ENCODE measurements around the gene ZMYM4. TPM values are rescaled to one million over a fixed set of nuclear protein-coding genes. Genes with fewer than 3 reads are reported as not detected.
A peak's percentile ranks its signal among the peaks of the same experiment; 100 is the strongest.
"Not testable (repeated sequence)": the region's sequence is repeated elsewhere in the genome, so short reads cannot be mapped to it uniquely, and the experiment has no call there.

The ZMYM4 gene
- polyA plus RNA-seq (ENCODE audit: insufficient read length in 4 of 4), result 10 to 100 TPM; 65.0 to 76.1 (median 72.2) TPM

GRCh38 chr1:35268282-35269200, at the start of gene ZMYM4:
Gene ZMYM4 (plus strand): TSS chr1:35268709. CDS start chr1:35269047, 338 bp downstream.
- peak; percentile 80 to 93 (median 86) for DNase-seq (ENCODE audit: low read depth in 4 of 4, low spot score in 2 of 4)

DNA sequence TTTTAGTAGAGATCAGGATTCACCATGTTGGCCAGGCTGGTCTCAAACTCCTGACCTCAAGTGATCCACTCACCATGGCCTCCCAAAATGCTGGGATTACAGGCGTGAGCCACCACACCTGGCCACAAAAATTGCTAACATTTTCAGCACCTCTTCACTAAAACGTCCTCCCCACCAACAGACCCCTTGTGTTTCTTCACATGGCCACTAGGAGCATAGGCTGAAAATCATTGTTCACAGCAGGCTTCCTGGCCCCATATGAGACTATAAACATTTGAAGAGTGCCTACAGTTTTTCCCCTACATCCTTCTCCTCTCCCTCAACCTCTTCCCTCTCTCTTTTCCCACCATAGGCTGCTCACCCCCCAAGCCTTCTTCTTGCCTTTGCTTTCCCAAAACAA, 47.5 kb upstream of the ZMYM4 start:
- DNase-seq (ENCODE audit: low read depth in 4 of 4, low spot score in 2 of 4), result no peak

DNA sequence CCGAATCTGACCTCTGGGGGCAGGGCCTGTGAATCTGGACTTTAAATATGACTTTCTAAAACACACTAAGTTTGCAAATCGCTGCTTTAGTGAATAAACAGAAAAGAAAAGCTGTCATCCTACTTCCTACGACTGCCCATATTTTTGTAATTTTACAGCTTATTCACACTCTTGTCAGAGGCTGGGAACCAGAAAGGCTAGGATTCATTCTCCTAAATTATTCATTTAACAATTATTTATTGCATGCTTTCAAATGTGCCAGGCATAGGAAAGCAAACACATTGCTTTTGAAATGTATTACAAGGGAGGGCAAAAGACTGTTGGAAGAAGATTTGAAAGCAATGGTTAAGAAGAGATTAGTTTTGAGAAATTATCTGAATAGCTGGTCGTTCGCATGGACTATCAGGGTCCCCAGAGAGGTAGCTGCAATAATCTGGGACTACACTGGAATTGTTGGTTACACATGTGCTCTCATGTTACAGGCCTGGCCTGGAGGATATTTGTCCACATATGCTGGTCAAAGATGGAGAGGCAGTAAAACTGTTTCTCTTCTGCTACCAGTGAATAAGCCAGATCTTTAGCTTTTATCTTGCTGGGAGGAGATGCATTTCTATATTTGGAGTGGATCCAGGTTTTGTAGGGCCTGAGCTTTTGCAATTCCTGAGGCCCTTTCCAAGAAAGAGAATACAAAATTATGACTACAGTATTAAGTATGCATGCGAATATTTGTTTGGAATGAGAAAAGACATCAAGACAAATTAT, 46.0 kb upstream of the ZMYM4 start:
- DNase-seq (ENCODE audit: low read depth in 4 of 4, low spot score in 2 of 4), result no peak

- DNase-seq (ENCODE audit: low read depth in 4 of 4, low spot score in 2 of 4), result no peak
Observed at GRCh38 chr1:35223084-35223630, 45.4 kb upstream of the ZMYM4 start.

DNA sequence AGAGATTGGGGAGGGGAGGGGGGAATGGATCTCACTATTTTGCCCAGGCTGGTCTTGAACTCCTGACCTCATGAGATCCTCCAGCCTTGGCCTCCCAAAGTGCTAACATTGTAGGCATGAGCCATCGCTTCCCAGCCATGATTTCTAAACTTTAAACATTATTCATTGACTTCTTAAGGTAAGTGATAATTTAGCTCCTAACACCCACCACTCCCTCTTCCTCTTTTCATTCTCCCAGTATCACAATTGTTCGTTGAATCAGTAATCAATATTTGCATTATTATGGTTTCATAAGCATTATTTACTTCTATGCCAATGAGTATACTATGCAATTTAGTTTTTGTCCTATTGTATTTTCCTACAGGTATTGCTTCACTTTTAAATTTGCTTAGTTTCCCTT, 42.0 kb upstream of the ZMYM4 start:
- no peak for DNase-seq (ENCODE audit: low read depth in 4 of 4, low spot score in 2 of 4)

GRCh38 chr1:35229587-35230360, 38.7 kb upstream of the ZMYM4 start:
- no peak for DNase-seq (ENCODE audit: low read depth in 4 of 4, low spot score in 2 of 4)

DNA sequence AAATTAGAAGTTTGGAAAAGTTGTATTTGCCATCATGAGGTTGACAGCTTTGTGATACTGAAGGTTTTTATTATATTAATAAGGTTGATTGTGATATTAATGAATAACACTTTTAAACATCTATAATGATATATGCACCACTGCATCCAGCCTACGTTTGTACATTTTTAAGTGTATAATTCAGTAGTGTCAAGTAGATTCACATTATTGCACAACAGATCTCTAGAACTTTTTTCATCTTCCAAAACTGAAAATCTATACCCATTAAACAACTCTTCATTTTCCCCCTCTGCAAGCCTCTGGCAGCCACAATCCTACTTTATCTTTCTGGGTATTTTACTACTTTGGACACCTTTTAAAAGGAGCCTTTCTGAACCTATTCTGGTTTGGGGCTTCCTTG, 37.2 kb upstream of the ZMYM4 start:
- DNase-seq (ENCODE audit: low read depth in 4 of 4, low spot score in 2 of 4), result no peak

- DNase-seq (ENCODE audit: low read depth in 4 of 4, low spot score in 2 of 4), result not testable (repeated sequence)
Observed at GRCh38 chr1:35236772-35237171, 31.7 kb upstream of the ZMYM4 start.

- DNase-seq (ENCODE audit: low read depth in 4 of 4, low spot score in 2 of 4), result no peak
Observed at GRCh38 chr1:35243691-35244090, 24.8 kb upstream of the ZMYM4 start.

DNA sequence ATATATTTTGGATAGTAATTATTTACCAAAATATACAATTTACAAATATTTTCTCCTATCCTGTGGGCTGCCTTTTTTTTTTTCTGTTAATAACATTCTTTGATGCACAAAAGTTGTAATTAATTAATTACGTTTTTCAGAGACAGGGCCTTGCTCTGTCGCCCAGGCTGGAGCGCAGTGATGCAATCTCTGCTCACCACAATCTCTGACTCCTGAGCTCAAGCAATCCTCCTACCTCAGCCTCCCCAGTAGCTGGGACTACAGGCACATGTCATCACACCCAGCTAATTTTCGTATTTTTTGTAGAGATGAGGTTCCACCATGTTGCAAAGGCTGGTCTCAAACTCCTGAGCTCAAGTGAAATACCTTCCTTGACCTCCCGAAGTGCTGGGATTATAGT, 21.3 kb upstream of the ZMYM4 start:
- no peak for DNase-seq (ENCODE audit: low read depth in 4 of 4, low spot score in 2 of 4)

DNA sequence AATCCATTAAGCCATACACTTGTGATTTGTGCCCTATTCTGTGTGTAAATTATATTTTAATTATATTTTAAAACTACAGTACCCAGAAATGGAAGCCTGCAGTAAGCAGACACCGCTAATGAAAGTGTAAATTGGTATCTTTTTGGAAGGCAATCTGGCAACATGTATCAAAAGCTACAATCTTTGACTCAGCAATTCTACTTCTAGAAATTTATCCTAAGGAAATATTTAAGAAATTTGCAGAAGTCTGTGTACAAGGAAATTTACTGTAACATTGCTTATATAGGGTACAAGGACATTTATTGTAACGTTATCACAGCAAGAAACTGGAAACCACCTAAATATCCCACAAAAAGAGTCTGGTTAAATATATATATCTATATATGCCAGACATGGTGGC, 14.6 kb upstream of the ZMYM4 start:
- DNase-seq (ENCODE audit: low read depth in 4 of 4, low spot score in 2 of 4), result no peak

GRCh38 chr1:35255276-35255675, 13.2 kb upstream of the ZMYM4 start:
- no peak for DNase-seq (ENCODE audit: low read depth in 4 of 4, low spot score in 2 of 4)

- DNase-seq (ENCODE audit: low read depth in 4 of 4, low spot score in 2 of 4), result no peak
Observed at GRCh38 chr1:35259561-35259960, 8.9 kb upstream of the ZMYM4 start.

DNA sequence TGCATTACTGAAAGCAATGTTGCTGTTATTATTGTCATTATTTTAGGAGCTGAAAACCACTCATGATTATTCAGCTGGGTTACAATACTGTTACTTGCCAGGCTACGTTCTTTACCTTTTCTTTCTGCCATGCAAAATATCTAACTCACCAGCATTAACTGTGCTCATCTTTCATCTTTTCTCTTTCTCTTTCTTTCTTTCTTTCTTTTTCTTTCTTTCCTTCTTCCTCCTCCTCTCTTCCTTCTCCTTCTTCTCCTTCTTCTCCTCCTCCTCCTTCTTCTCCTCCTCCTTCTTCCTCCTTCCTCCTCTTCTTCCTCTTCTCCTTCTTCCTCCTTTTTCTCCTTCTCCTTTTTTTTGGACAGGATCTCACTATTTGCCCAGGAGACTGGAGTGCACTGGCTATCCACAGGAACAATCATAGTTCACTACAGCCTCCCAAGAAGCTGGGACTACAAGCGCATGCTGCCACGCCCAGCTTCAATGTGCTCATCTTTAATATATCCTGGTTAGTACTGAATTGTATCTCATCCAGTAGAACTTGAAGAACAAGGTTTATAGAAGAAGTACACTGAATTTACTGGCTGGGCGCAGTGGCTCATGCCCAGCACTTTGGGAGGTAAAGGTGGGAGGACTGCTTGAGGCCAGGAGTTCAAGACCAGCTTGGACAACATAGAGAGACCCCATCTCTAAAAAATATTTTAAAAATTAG, 6.9 kb upstream of the ZMYM4 start:
- DNase-seq (ENCODE audit: low read depth in 4 of 4, low spot score in 2 of 4), result no peak

GRCh38 chr1:35264035-35264434, 4.5 kb upstream of the ZMYM4 start:
- no peak for DNase-seq (ENCODE audit: low read depth in 4 of 4, low spot score in 2 of 4)

GRCh38 chr1:35264871-35265270, 3.6 kb upstream of the ZMYM4 start:
- no peak for DNase-seq (ENCODE audit: low read depth in 4 of 4, low spot score in 2 of 4)

- no peak for DNase-seq (ENCODE audit: low read depth in 4 of 4, low spot score in 2 of 4)
Observed at GRCh38 chr1:35266306-35266705, 2.2 kb upstream of the ZMYM4 start.

- peak in 1 of 4 donors; percentile 7 for DNase-seq (ENCODE audit: low read depth in 4 of 4, low spot score in 2 of 4)
Observed at GRCh38 chr1:35269201-35269988, 886 bp downstream of the ZMYM4 start.

DNA sequence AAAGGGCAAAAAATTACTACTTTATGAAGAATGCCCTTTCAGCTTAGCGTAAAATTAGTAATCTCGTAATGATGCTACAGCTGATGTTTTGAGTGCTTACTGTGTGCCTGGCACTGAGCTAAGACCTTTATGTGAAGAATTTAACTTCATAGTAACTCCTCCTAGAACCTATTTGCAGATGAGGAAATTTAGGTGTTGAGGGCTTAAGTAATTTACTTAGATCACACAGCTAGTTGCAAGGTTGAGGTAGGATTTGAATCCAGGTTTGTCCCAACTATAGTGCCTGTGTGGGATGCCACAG, 1.4 kb downstream of the ZMYM4 start:
- no peak for DNase-seq (ENCODE audit: low read depth in 4 of 4, low spot score in 2 of 4)

All from left renal cortex interstitium (tissue), 4 donors.